ENCODE results near the gene ADAM21.

GRCh38 chr14:70451874-70452273, at the start of gene ADAM21:
- TF ChIP-seq MAX (IDR thresholded peaks at IDR 0.05) (no peak), TCF12 (IDR thresholded peaks at IDR 0.05; ENCODE audit: low read depth) (no peak), REST (IDR thresholded peaks at IDR 0.05; ENCODE audit: low read depth) (no peak), CEBPB (IDR thresholded peaks at IDR 0.05) (no peak), EP300 (IDR thresholded peaks at IDR 0.05; ENCODE audit: borderline replicate concordance) (no peak), CREB1 (IDR thresholded peaks at IDR 0.05; ENCODE audit: low read depth) (no peak), TEAD4 (IDR thresholded peaks at IDR 0.05) (no peak), RAD21 (IDR thresholded peaks at IDR 0.05; ENCODE audit: low read depth) (no peak), YY1 (IDR thresholded peaks at IDR 0.05; ENCODE audit: low read depth) (no peak)

Data from Ishikawa (cell line).